HG03442 (cell line): ENCODE measurements around the gene CIDEA.

Experiments
- ATAC-seq: cut with Tn5 transposase; IDR thresholded peaks from one replicate; pipeline ENCODE4 v1.9.1; 2021; ENCODE audit warnings: mild to moderate bottlenecking, moderate library complexity; ENCODE audit not compliant: unreplicated experiment

The CIDEA gene

GRCh38 chr18:12271376-12272235, 17.4 kb downstream of the CIDEA start:
- ATAC-seq, result peak; percentile 78

GRCh38 chr18:12274793-12275192, 20.6 kb downstream of the CIDEA start:
- ATAC-seq, result no peak

GRCh38 chr18:12276736-12277554, 22.8 kb downstream of the CIDEA start:
- ATAC-seq, result no peak

GRCh38 chr18:12278215-12278671, 24.1 kb downstream of the CIDEA start:
- ATAC-seq, result no peak

GRCh38 chr18:12278741-12279682, 24.9 kb downstream of the CIDEA start:
- no peak for ATAC-seq

GRCh38 chr18:12279781-12280531, 25.8 kb downstream of the CIDEA start:
- no peak for ATAC-seq

- ATAC-seq, result no peak
These were observed 27.7 kb downstream of the CIDEA start for GRCh38 chr18:12281861-12282260.

- no peak for ATAC-seq
These were observed 28.4 kb downstream of the CIDEA start for GRCh38 chr18:12282442-12283039.

- ATAC-seq, result no peak
These were observed 29.1 kb downstream of the CIDEA start for GRCh38 chr18:12283256-12283655.

GRCh38 chr18:12283666-12284065, 29.5 kb downstream of the CIDEA start:
- no peak for ATAC-seq

GRCh38 chr18:12287131-12287681, 33.0 kb downstream of the CIDEA start:
- ATAC-seq, result no peak

GRCh38 chr18:12287684-12288402, 33.7 kb downstream of the CIDEA start:
- no peak for ATAC-seq

- ATAC-seq, result no peak
These were observed 34.2 kb downstream of the CIDEA start for GRCh38 chr18:12288403-12288755.

- ATAC-seq, result no peak
These were observed 35.9 kb downstream of the CIDEA start for GRCh38 chr18:12290086-12290485.

GRCh38 chr18:12291161-12291560, 37.0 kb downstream of the CIDEA start:
- ATAC-seq, result no peak

- no peak for ATAC-seq
These were observed 37.5 kb downstream of the CIDEA start for GRCh38 chr18:12291690-12292089.

- ATAC-seq, result no peak
These were observed 39.7 kb downstream of the CIDEA start for GRCh38 chr18:12293831-12294230.

- no peak for ATAC-seq
These were observed 41.4 kb downstream of the CIDEA start for GRCh38 chr18:12295389-12296086.
